ENCODE data around the gene PRKAB1.

The PRKAB1 gene

DNA sequence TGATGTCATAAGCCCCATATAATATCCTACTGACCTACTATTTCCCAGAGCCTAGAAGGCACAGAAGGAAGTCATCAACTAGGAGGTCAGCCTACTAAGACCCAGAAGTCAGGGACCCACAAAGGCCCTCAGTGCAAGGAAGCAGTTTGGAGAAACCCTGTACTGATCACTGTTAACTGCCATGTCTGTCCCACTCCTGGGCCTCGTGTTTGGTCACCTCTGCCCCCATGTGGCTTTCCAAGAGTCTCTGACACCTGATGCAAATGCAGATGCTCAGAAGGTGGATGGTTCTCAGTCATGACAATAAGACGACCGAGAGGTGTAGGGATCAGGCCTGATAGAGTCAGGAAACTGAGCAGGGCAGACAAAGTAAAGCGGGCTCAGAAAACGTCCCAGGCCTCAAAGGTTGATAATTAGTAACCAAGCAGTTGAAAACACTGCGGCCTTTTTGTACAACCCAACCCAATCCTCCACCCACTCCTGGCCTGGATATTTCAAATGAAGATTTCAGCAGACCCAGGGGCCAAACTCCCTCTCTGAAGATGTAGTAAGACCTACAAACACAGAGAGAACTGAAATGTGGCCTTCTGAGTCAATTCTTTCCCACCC is 23.4 kb downstream of the PRKAB1 start:
- ATAC-seq (ENCODE audit: low read depth) (no peak), DNase-seq (ENCODE audit: low spot score) (no peak)
- Histone ChIP-seq H3K27ac (ENCODE audit: poor library complexity, severe bottlenecking) (no peak overlapping the region), H3K36me3 (ENCODE audit: low read depth) (peaks cover 14% of the 10 kb centered on the region), H3K4me3 (ENCODE audit: severe bottlenecking) (no peak overlapping the region), H3K9me3 (ENCODE audit: severe bottlenecking) (no peaks in the 10 kb centered on the region), H3K27me3 (ENCODE audit: insufficient read depth, poor library complexity, severe bottlenecking) (no peaks in the 10 kb centered on the region), H3K4me1 (ENCODE audit: insufficient read depth, poor library complexity, severe bottlenecking) (peaks cover 19% of the 10 kb centered on the region)
- TF ChIP-seq, protein P1, sequence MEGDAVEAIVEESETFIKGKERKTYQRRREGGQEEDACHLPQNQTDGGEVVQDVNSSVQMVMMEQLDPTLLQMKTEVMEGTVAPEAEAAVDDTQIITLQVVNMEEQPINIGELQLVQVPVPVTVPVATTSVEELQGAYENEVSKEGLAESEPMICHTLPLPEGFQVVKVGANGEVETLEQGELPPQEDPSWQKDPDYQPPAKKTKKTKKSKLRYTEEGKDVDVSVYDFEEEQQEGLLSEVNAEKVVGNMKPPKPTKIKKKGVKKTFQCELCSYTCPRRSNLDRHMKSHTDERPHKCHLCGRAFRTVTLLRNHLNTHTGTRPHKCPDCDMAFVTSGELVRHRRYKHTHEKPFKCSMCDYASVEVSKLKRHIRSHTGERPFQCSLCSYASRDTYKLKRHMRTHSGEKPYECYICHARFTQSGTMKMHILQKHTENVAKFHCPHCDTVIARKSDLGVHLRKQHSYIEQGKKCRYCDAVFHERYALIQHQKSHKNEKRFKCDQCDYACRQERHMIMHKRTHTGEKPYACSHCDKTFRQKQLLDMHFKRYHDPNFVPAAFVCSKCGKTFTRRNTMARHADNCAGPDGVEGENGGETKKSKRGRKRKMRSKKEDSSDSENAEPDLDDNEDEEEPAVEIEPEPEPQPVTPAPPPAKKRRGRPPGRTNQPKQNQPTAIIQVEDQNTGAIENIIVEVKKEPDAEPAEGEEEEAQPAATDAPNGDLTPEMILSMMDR (IDR thresholded peaks at IDR 0.05; ENCODE audit: poor library complexity, severe bottlenecking) = no peak

DNA sequence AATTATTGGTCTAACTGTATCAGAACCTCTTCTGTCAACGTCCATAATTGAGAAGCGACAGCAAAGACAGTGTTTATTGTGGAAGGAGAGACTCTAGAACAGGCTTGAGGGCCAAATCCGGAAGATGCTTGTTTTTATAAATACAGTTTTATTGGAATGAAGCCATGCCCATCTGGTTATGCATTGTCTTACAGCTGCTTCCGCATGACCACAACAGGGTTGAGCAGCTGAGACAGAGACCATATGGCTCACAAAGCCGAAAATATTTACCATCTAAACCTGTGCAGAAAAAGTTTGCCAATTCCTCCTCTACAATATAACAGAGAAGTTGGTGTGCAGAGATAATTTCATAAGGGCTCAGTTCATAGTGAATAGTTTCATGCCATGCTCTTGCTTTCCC is 24.5 kb downstream of the PRKAB1 start:
- H3K4me1 ChIP-seq (ENCODE audit: insufficient read depth, poor library complexity, severe bottlenecking) = peaks cover 19% of the 10 kb centered on the region
- peaks cover 14% of the 10 kb centered on the region for H3K36me3 ChIP-seq (ENCODE audit: low read depth)
- H3K9me3 ChIP-seq (ENCODE audit: severe bottlenecking) = no peaks in the 10 kb centered on the region
- no peak overlapping the region for H3K4me3 ChIP-seq (ENCODE audit: severe bottlenecking)
- DNase-seq (ENCODE audit: low spot score) (no peak), ATAC-seq (ENCODE audit: low read depth) (no peak)
- TF ChIP-seq, protein P1 (IDR thresholded peaks at IDR 0.05; ENCODE audit: poor library complexity, severe bottlenecking) = no peak
- peak overlapping the region; percentile 44 for H3K27ac ChIP-seq (ENCODE audit: poor library complexity, severe bottlenecking)
- H3K27me3 ChIP-seq (ENCODE audit: insufficient read depth, poor library complexity, severe bottlenecking) = no peaks in the 10 kb centered on the region

DNA sequence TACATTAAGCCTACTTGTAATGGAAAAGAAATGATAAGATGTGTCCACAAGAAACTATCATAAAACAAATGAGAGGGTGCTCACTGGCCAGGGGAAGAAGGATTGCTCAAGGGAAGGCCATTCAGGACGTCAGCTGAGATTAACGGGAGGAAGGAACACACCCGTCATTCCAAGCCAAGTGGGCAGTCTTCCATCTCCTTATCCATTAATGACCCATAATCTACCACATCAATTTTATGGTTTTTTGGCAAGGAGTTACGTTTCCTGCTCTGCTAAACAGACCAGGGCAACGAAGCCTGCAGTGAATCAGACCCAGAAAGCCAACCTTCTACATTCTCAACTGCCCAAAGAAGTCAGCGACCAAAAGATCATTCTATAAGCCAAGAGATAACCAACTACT is 25.1 kb downstream of the PRKAB1 start:
- TF ChIP-seq, protein P1 (IDR thresholded peaks at IDR 0.05; ENCODE audit: poor library complexity, severe bottlenecking) = no peak
- H3K4me1 ChIP-seq (ENCODE audit: insufficient read depth, poor library complexity, severe bottlenecking) = peaks cover 19% of the 10 kb centered on the region
- H3K27ac ChIP-seq (ENCODE audit: poor library complexity, severe bottlenecking) = peak overlapping the region; percentile 44
- H3K27me3 ChIP-seq (ENCODE audit: insufficient read depth, poor library complexity, severe bottlenecking) = no peaks in the 10 kb centered on the region
- H3K4me3 ChIP-seq (ENCODE audit: severe bottlenecking) = no peak overlapping the region
- peaks cover 14% of the 10 kb centered on the region for H3K36me3 ChIP-seq (ENCODE audit: low read depth)
- H3K9me3 ChIP-seq (ENCODE audit: severe bottlenecking) = no peaks in the 10 kb centered on the region
- DNase-seq (ENCODE audit: low spot score) = no peak
- ATAC-seq (ENCODE audit: low read depth) = peak; percentile 84

DNA sequence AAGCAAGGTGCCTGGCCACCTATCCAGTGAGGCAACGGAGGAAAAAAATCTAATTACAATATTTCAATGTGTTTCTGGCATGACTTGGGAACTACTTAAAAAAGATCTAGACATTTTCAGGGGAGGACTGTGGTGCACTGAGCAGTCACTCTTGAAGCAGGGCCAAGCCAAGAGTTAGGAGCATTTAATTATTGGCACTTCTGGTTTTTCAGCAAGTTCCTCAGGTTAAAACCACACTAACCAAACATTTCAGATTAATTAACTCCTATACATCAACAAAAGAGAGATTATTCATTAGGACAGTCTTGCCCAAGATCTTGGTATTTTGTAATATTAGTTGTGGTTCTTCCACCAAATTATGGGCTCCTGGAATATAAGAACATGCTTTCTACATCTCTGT is 25.6 kb downstream of the PRKAB1 start:
- Histone ChIP-seq H3K4me3 (ENCODE audit: severe bottlenecking) (no peak overlapping the region), H3K9me3 (ENCODE audit: severe bottlenecking) (no peaks in the 10 kb centered on the region), H3K4me1 (ENCODE audit: insufficient read depth, poor library complexity, severe bottlenecking) (peaks cover 19% of the 10 kb centered on the region), H3K27me3 (ENCODE audit: insufficient read depth, poor library complexity, severe bottlenecking) (no peaks in the 10 kb centered on the region), H3K27ac (ENCODE audit: poor library complexity, severe bottlenecking) (peak overlapping the region; percentile 44), H3K36me3 (ENCODE audit: low read depth) (peaks cover 14% of the 10 kb centered on the region)
- no peak for ATAC-seq (ENCODE audit: low read depth)
- TF ChIP-seq, protein P1 (IDR thresholded peaks at IDR 0.05; ENCODE audit: poor library complexity, severe bottlenecking) = no peak
- no peak for DNase-seq (ENCODE audit: low spot score)

DNA sequence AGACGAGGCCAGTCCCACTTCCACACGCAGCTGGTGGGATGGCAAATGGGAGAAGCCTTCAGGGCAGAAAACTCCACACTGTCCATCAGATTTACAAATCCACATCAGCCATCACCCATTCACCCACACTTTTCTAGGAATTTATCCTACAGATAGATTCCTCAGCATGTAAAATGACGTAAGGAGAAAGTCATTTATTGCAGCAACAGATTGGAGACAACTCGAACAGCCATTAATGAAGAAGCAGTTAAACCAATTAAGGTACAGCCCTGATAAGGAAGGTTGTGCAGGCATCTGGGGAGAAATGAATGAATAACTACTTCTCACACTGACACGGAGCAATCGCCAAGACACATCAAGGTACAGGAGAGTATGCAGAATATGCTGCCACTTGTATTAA is 26.2 kb downstream of the PRKAB1 start:
- Histone ChIP-seq H3K27me3 (ENCODE audit: insufficient read depth, poor library complexity, severe bottlenecking) (no peaks in the 10 kb centered on the region), H3K27ac (ENCODE audit: poor library complexity, severe bottlenecking) (no peak overlapping the region), H3K4me3 (ENCODE audit: severe bottlenecking) (no peak overlapping the region), H3K9me3 (ENCODE audit: severe bottlenecking) (no peaks in the 10 kb centered on the region), H3K4me1 (ENCODE audit: insufficient read depth, poor library complexity, severe bottlenecking) (peaks cover 19% of the 10 kb centered on the region), H3K36me3 (ENCODE audit: low read depth) (peaks cover 14% of the 10 kb centered on the region)
- ATAC-seq (ENCODE audit: low read depth) (no peak), DNase-seq (ENCODE audit: low spot score) (no peak)
- TF ChIP-seq, protein P1 (IDR thresholded peaks at IDR 0.05; ENCODE audit: poor library complexity, severe bottlenecking) = no peak

All from RWPE2 (cell line).